Neural crest cell (in vitro differentiated cells): Measurements from ENCODE around the gene CUEDC1. TPM values are rescaled to one million over a fixed set of nuclear protein-coding genes. Genes with fewer than 3 reads are reported as not detected.
A peak's percentile ranks its signal among the peaks of the same experiment; 100 is the strongest.

Source experiments
- DNase-seq: peaks from one replicate; pipeline ENCODE4 v3.0.0; 2021; ENCODE audit warnings: low read depth, mixed read lengths, low spot score
- H3K27ac Mint-ChIP-seq: one replicate; pipeline ENCODE4 v1.8.0; 2021; ENCODE audit warnings: mild to moderate bottlenecking, mixed read lengths; ENCODE audit not compliant: unreplicated experiment
- H3K27me3 Mint-ChIP-seq: 2 replicates; pipeline ENCODE4 v1.8.0; 2021; ENCODE audit warnings: low read depth, mild to moderate bottlenecking, mixed read lengths
- H3K36me3 Mint-ChIP-seq: 2 replicates; pipeline ENCODE4 v1.8.0; 2021; ENCODE audit warnings: low read depth, mild to moderate bottlenecking, mixed read lengths
- H3K4me1 Mint-ChIP-seq: 2 replicates; pipeline ENCODE4 v1.8.0; 2021; ENCODE audit warnings: mixed read lengths
- H3K4me3 Mint-ChIP-seq: one replicate; pipeline ENCODE4 v1.8.0; 2021; ENCODE audit warnings: mild to moderate bottlenecking, mixed read lengths
- H3K9me3 Mint-ChIP-seq: 2 replicates; pipeline ENCODE4 v1.8.0; 2021; ENCODE audit warnings: mixed read lengths
- CTCF ChIP-seq: fragments of 200-600 bp; sonication (generic); conservative IDR thresholded peaks from 2 replicates; pipeline ENCODE4 v1.5.0; 2021; ENCODE audit warnings: antibody characterized with exemption, mild to moderate bottlenecking
- total RNA-seq: library from RNA; stranded (reverse); gene quantifications from 2 replicates; pipeline ENCODE4 v1.2.1, GENCODE V29; 2021

CUEDC1 gene
- total RNA-seq, 1 donor from 2014 or later = 86.9 TPM

GRCh38 chr17:57940653-57941329 lies 14.4 kb downstream of the CUEDC1 start:
- H3K36me3 Mint-ChIP-seq = peaks cover 3% of the 10 kb centered on the region
- DNase-seq = no peak
- H3K4me3 Mint-ChIP-seq = peak overlapping the region; percentile 85
- no peak for TF ChIP-seq CTCF
- no peaks in the 10 kb centered on the region for H3K9me3 Mint-ChIP-seq
- H3K27me3 Mint-ChIP-seq = no peaks in the 10 kb centered on the region
- H3K4me1 Mint-ChIP-seq = peaks cover 73% of the 10 kb centered on the region
- H3K27ac Mint-ChIP-seq = peak overlapping the region; percentile 97

- H3K36me3 Mint-ChIP-seq = peaks cover 3% of the 10 kb centered on the region
- DNase-seq = no peak
- peaks cover 74% of the 10 kb centered on the region for H3K4me1 Mint-ChIP-seq
- peak overlapping the region; percentile 15 for H3K27ac Mint-ChIP-seq
- H3K9me3 Mint-ChIP-seq = no peaks in the 10 kb centered on the region
- peak overlapping the region; percentile 64 for H3K4me3 Mint-ChIP-seq
- H3K27me3 Mint-ChIP-seq = peaks cover 2% of the 10 kb centered on the region
- no peak for TF ChIP-seq CTCF
Measured at GRCh38 chr17:57940231-57940630, 15.0 kb downstream of the CUEDC1 start.

- Mint-ChIP-seq H3K4me1 (peaks cover 74% of the 10 kb centered on the region), H3K9me3 (no peaks in the 10 kb centered on the region), H3K4me3 (peak overlapping the region; percentile 64), H3K27me3 (peaks cover 4% of the 10 kb centered on the region), H3K36me3 (peaks cover 3% of the 10 kb centered on the region), H3K27ac (peak overlapping the region; percentile 81)
- no peak for TF ChIP-seq CTCF
- DNase-seq = no peak
Measured at GRCh38 chr17:57939797-57940196, 15.4 kb downstream of the CUEDC1 start.

- TF ChIP-seq CTCF = no peak
Measured at GRCh38 chr17:57938061-57938502, 17.1 kb downstream of the CUEDC1 start.

GRCh38 chr17:57937492-57937891 lies 17.7 kb downstream of the CUEDC1 start:
- Mint-ChIP-seq H3K4me1 (peaks cover 75% of the 10 kb centered on the region), H3K9me3 (no peaks in the 10 kb centered on the region), H3K27ac (no peak overlapping the region), H3K36me3 (peaks cover 3% of the 10 kb centered on the region), H3K4me3 (no peak overlapping the region), H3K27me3 (peaks cover 4% of the 10 kb centered on the region)
- TF ChIP-seq CTCF = no peak
- DNase-seq = no peak

More at GRCh38 chr17:57938061-57938502, 17.1 kb downstream of the CUEDC1 start:
- Mint-ChIP-seq H3K4me1 (peaks cover 74% of the 10 kb centered on the region), H3K4me3 (peak overlapping the region; percentile 73), H3K9me3 (no peaks in the 10 kb centered on the region), H3K27ac (peak overlapping the region; percentile 96), H3K36me3 (peaks cover 3% of the 10 kb centered on the region), H3K27me3 (peaks cover 4% of the 10 kb centered on the region)
- no peak for DNase-seq
